HEK293 (cell line): ENCODE data around the gene PIK3R1.

Experiments
- CTCF ChIA-PET: fragments of 350-600 bp; formaldehyde crosslinking; extraction: SDS; loops from one replicate; lab custom pipeline; 2021; ENCODE audit warnings: antibody characterized with exemption; lab: Yijun Ruan, JAX
- POLR2A ChIA-PET: fragments of 300-600 bp; formaldehyde crosslinking; extraction: SDS; loops from one replicate; lab custom pipeline; 2020; ENCODE audit warnings: antibody characterized with exemption, inconsistent platforms; lab: Yijun Ruan, JAX
- H3K27ac ChIP-seq: fragments of 200-500 bp; sonication (Bioruptor generic); 2 replicates; pipeline ENCODE4 v1.5.1; 2014; ENCODE audit warnings: low read depth, low read length, control low read depth, inconsistent platforms; ENCODE audit errors: extremely low read depth
- H3K36me3 ChIP-seq, 2 experiments: fragments of 200-500 bp in 1 of 2; sonication (Bioruptor generic) in 1 of 2; 1 replicate in 1 of 2; 2 replicates in 1 of 2; pipeline ENCODE4 v1.5.1; 2014 to 2017; ENCODE audit warnings: inconsistent platforms in 2 of 2, low read length in 2 of 2; ENCODE audit not compliant: control insufficient read depth in 2 of 2, insufficient read depth in 1 of 2
- H3K4me1 ChIP-seq: fragments of 200-500 bp; sonication (Bioruptor generic); 2 replicates; pipeline ENCODE4 v1.5.1; 2014; ENCODE audit warnings: mild to moderate bottlenecking, low read length, inconsistent platforms; ENCODE audit not compliant: control insufficient read depth, insufficient read depth
- H3K4me3 ChIP-seq: 2 replicates; pipeline ENCODE4 v1.5.1; 2011; ENCODE audit warnings: low read depth, mild to moderate bottlenecking, control low read depth, low read length, moderate library complexity
- H3K9me3 ChIP-seq: fragments of 200-500 bp; sonication (Bioruptor generic); 2 replicates; pipeline ENCODE4 v1.5.1; 2014; ENCODE audit warnings: low read depth, low read length, inconsistent platforms; ENCODE audit not compliant: control insufficient read depth, insufficient read depth
- TRIM28 ChIP-seq: IDR thresholded peaks from 2 replicates; pipeline ENCODE4 v1.6.1; 2011; ENCODE audit warnings: low read length, control low read depth, borderline replicate concordance
- YY1 ChIP-seq: fragments of 450-650 bp; formaldehyde crosslinking; IDR thresholded peaks from 2 replicates; pipeline ENCODE4 v1.5.1; 2018; ENCODE audit warnings: missing biosample characterization, missing genetic modification characterization
- ZBTB20 ChIP-seq: fragments of 450-650 bp; formaldehyde crosslinking; IDR thresholded peaks from 2 replicates; pipeline ENCODE4 v1.5.1; 2016; ENCODE audit warnings: missing biosample characterization, missing genetic modification characterization
- ZEB2 ChIP-seq: fragments of 450-650 bp; formaldehyde crosslinking; IDR thresholded peaks from 2 replicates; pipeline ENCODE4 v1.5.1; 2016; ENCODE audit warnings: missing biosample characterization, missing genetic modification characterization
- ZNF133 ChIP-seq: fragments of 450-650 bp; formaldehyde crosslinking; IDR thresholded peaks from 2 replicates; pipeline ENCODE4 v1.5.1; 2016; ENCODE audit warnings: missing biosample characterization, missing genetic modification characterization
- ZNF140 ChIP-seq: fragments of 450-650 bp; formaldehyde crosslinking; IDR thresholded peaks from 2 replicates; pipeline ENCODE4 v1.5.1; 2016; ENCODE audit warnings: missing biosample characterization, missing genetic modification characterization
- ZNF239 ChIP-seq: fragments of 450-650 bp; formaldehyde crosslinking; IDR thresholded peaks from 2 replicates; pipeline ENCODE4 v1.5.1; 2016; ENCODE audit warnings: missing biosample characterization, missing genetic modification characterization
- ZNF292 ChIP-seq: fragments of 450-650 bp; formaldehyde crosslinking; IDR thresholded peaks from 2 replicates; pipeline ENCODE4 v1.5.1; 2016; ENCODE audit warnings: low read depth, missing biosample characterization, missing genetic modification characterization, borderline replicate concordance
- ZNF302 ChIP-seq: fragments of 450-650 bp; formaldehyde crosslinking; IDR thresholded peaks from 2 replicates; pipeline ENCODE4 v1.5.1; 2016; ENCODE audit warnings: missing biosample characterization, missing genetic modification characterization, low read depth
- ZNF521 ChIP-seq: fragments of 450-650 bp; formaldehyde crosslinking; IDR thresholded peaks from 2 replicates; pipeline ENCODE4 v1.5.1; 2017; ENCODE audit warnings: missing biosample characterization, mild to moderate bottlenecking, missing genetic modification characterization
- ZNF549 ChIP-seq: fragments of 450-650 bp; IDR thresholded peaks from 2 replicates; pipeline ENCODE4 v1.5.1; 2018; ENCODE audit warnings: missing biosample characterization, missing genetic modification characterization, mild to moderate bottlenecking, inconsistent platforms, moderate library complexity
- ZNF558 ChIP-seq: fragments of 450-650 bp; formaldehyde crosslinking; IDR thresholded peaks from 2 replicates; pipeline ENCODE4 v1.5.1; 2016; ENCODE audit warnings: missing biosample characterization, missing genetic modification characterization
- ZNF561 ChIP-seq: fragments of 450-650 bp; IDR thresholded peaks from 2 replicates; pipeline ENCODE4 v1.5.1; 2018; ENCODE audit warnings: missing biosample characterization, missing genetic modification characterization, borderline replicate concordance
- ZNF585B ChIP-seq: fragments of 450-650 bp; formaldehyde crosslinking; IDR thresholded peaks from 2 replicates; pipeline ENCODE4 v1.5.1; 2016; ENCODE audit warnings: missing biosample characterization, missing genetic modification characterization
- ZNF677 ChIP-seq: fragments of 450-650 bp; IDR thresholded peaks from 2 replicates; pipeline ENCODE4 v1.5.0; 2018; ENCODE audit warnings: missing biosample characterization, mild to moderate bottlenecking, missing genetic modification characterization, moderate library complexity
- ZNF707 ChIP-seq: fragments of 450-650 bp; formaldehyde crosslinking; IDR thresholded peaks from 2 replicates; pipeline ENCODE4 v1.5.1; 2016; ENCODE audit warnings: missing biosample characterization, missing genetic modification characterization
- ZNF76 ChIP-seq: fragments of 450-650 bp; formaldehyde crosslinking; IDR thresholded peaks from 2 replicates; pipeline ENCODE4; 2016; ENCODE audit warnings: low read depth, missing biosample characterization, missing genetic modification characterization, borderline replicate concordance
- TF ChIP-seq, protein P1 (sequence below): fragments of 450-650 bp; formaldehyde crosslinking; IDR thresholded peaks from 2 replicates; pipeline ENCODE4 v1.5.1; 2016; ENCODE audit warnings: missing biosample characterization, missing genetic modification characterization
- TF ChIP-seq, protein P2 (sequence below): fragments of 450-650 bp; formaldehyde crosslinking; IDR thresholded peaks from 2 replicates; pipeline ENCODE4 v1.5.1; 2016; ENCODE audit warnings: missing biosample characterization, missing genetic modification characterization
- TF ChIP-seq, protein P3 (sequence below): fragments of 450-650 bp; formaldehyde crosslinking; IDR thresholded peaks from 2 replicates; pipeline ENCODE4 v1.5.1; 2016; ENCODE audit warnings: missing biosample characterization, missing genetic modification characterization, low read depth

PIK3R1 gene

DNA sequence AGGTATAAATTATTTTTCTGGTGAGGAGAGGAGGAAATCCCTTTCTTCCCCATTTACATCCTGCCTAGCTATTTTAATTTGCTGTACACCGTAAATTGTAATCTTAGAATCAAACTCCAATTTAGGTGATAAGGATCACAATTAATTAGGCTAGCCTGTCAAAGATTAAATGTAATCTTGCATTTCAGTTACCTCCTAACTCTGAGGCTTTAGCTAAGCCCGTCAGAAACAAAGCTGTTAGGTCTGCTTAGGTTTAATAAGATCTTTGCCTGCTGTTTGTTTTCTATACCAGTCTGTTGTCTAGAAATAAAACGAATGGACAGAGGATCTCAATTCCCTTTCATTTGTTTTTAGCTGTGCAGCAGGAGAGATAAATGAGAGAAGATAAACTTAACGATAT is 51.5 kb downstream of the PIK3R1 start:
- TF ChIP-seq ZNF76 (tag by site-specific recombination) = no peak
- no peak for TF ChIP-seq ZNF302
- TF ChIP-seq ZNF549 (tag by site-specific recombination) = no peak
- no peak for TF ChIP-seq ZEB2
- TF ChIP-seq, protein P1, sequence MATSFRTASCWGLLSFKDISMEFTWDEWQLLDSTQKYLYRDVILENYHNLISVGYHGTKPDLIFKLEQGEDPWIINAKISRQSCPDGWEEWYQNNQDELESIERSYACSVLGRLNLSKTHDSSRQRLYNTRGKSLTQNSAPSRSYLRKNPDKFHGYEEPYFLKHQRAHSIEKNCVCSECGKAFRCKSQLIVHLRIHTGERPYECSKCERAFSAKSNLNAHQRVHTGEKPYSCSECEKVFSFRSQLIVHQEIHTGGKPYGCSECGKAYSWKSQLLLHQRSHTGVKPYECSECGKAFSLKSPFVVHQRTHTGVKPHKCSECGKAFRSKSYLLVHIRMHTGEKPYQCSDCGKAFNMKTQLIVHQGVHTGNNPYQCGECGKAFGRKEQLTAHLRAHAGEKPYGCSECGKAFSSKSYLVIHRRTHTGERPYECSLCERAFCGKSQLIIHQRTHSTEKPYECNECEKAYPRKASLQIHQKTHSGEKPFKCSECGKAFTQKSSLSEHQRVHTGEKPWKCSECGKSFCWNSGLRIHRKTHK = no peak
- TF ChIP-seq ZBTB20 (tag by site-specific recombination) = no peak
- TF ChIP-seq ZNF707 (tag by site-specific recombination) = no peak
- TF ChIP-seq ZNF677 (tag by site-specific recombination) = no peak
- TF ChIP-seq YY1 (tag by site-specific recombination) = no peak
- no peak for TF ChIP-seq ZNF133 (tag by site-specific recombination)
- TF ChIP-seq, all 188 proteins: peak for 0
- Histone ChIP-seq H3K4me1 (peaks cover 19% of the 10 kb centered on the region), H3K36me3 (no peaks in the 10 kb centered on the region), H3K4me3 (no peak overlapping the region), H3K27ac (no peak overlapping the region), H3K9me3 (no peaks in the 10 kb centered on the region)
- ChIA-PET POLR2A (no interaction called here), CTCF (interaction anchor here (0.7 to 1.5 kb wide), 5 partner anchors 14 to 1020 kb away, joined by 3 to 6 read pairs (median 4); no protein-coding TSS in a partner anchor)

DNA sequence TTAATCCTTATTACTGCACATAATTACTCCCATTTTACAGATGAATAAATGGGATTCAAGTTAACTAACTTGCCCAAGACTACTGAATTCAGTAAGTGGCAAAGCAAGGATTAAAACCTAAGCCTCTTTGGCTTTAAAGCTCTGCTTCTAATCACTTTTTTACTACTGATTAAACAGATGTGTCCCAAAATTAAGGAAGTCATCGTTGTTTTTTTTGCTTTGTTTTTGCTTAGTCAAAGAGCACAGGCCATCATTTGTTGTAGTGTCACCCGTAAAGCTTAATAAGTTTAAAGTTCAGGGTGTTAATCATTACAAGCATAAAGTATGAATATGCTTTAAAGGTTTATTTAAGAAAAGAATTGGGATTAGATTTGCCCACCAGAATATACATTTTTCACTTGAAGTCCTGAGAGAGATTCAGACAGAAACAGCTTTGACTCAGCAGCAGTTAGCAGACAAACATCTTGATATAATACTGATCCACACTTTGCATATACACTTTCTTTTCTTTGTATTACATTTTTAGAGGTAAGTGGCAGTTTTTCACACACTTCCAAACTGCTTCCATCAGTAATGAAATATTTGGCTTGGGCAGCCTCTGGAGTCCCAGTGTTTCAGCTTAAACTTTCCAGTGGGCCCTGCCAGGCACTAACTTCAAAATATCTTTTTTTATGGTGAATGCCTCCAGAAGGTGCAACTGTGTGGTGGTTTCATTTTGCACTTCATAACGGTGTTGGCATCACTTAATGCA is 52.7 kb downstream of the PIK3R1 start:
- H3K9me3 ChIP-seq = no peaks in the 10 kb centered on the region
- no peak overlapping the region for H3K27ac ChIP-seq
- peaks cover 19% of the 10 kb centered on the region for H3K4me1 ChIP-seq
- ChIA-PET POLR2A (no interaction called here), CTCF (interaction anchor here (0.6 to 1.5 kb wide), 7 partner anchors 15 to 1021 kb away, joined by 3 to 6 read pairs (median 3); no protein-coding TSS in a partner anchor)
- no peaks in the 10 kb centered on the region for H3K36me3 ChIP-seq
- TF ChIP-seq ZNF239 = no peak
- TF ChIP-seq ZNF292 (tag by site-specific recombination) = no peak
- TF ChIP-seq, protein P2, sequence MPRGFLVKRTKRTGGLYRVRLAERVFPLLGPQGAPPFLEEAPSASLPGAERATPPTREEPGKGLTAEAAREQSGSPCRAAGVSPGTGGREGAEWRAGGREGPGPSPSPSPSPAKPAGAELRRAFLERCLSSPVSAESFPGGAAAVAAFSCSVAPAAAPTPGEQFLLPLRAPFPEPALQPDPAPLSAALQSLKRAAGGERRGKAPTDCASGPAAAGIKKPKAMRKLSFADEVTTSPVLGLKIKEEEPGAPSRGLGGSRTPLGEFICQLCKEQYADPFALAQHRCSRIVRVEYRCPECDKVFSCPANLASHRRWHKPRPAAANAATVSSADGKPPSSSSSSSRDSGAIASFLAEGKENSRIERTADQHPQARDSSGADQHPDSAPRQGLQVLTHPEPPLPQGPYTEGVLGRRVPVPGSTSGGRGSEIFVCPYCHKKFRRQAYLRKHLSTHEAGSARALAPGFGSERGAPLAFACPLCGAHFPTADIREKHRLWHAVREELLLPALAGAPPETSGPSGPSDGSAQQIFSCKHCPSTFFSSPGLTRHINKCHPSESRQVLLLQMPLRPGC (tag by site-specific recombination) = no peak
- H3K4me3 ChIP-seq = no peak overlapping the region

DNA sequence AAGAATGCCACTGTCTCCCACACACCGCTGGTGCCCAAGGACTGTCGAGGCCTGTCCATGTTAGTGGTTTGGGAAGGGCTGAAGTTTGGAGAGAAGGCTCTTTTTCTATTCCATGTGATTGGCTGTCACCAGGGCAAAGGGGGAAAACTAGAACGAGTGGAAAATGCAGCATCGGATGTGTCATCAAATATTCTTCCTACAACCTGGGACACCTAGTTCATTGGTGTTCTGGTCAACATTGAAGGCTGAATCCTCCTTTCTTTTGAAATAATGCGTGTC is 53.2 kb downstream of the PIK3R1 start:
- peaks cover 19% of the 10 kb centered on the region for H3K4me1 ChIP-seq
- no peak overlapping the region for H3K27ac ChIP-seq
- no peak overlapping the region for H3K4me3 ChIP-seq
- H3K36me3 ChIP-seq = peaks cover 0 to 2% of the 10 kb centered on the region in 2 experiments; a peak in 1 of 3 replicates
- ChIA-PET CTCF (interaction anchor here (1.0 to 1.5 kb wide), 3 partner anchors 16 to 191 kb away, joined by 3 to 6 read pairs (median 4); no protein-coding TSS in a partner anchor), POLR2A (no interaction called here)
- H3K9me3 ChIP-seq = no peaks in the 10 kb centered on the region
- no peak for TF ChIP-seq ZNF561 (tag by site-specific recombination)
- TF ChIP-seq ZNF558 = no peak
- TF ChIP-seq, protein P3, sequence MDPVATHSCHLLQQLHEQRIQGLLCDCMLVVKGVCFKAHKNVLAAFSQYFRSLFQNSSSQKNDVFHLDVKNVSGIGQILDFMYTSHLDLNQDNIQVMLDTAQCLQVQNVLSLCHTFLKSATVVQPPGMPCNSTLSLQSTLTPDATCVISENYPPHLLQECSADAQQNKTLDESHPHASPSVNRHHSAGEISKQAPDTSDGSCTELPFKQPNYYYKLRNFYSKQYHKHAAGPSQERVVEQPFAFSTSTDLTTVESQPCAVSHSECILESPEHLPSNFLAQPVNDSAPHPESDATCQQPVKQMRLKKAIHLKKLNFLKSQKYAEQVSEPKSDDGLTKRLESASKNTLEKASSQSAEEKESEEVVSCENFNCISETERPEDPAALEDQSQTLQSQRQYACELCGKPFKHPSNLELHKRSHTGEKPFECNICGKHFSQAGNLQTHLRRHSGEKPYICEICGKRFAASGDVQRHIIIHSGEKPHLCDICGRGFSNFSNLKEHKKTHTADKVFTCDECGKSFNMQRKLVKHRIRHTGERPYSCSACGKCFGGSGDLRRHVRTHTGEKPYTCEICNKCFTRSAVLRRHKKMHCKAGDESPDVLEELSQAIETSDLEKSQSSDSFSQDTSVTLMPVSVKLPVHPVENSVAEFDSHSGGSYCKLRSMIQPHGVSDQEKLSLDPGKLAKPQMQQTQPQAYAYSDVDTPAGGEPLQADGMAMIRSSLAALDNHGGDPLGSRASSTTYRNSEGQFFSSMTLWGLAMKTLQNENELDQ (tag by site-specific recombination) = no peak
- no peak for TF ChIP-seq TRIM28
- TF ChIP-seq ZNF140 (tag by site-specific recombination) = no peak
- no peak for TF ChIP-seq ZNF521 (tag by site-specific recombination)
- no peak for TF ChIP-seq ZNF585B (tag by site-specific recombination)
- TF ChIP-seq, all 188 proteins: peak for 0
